Transverse colon (tissue), 3 donors: ENCODE results near the gene MT1HL1.

ENCODE experiments used
- CTCF ChIP-seq, 5 experiments: fragments of 200-600 bp in 3 of 5; fragments of 450-650 bp in 2 of 5; sonication (generic) in 3 of 5; IDR thresholded peaks; 1 replicate in 2 of 5; 2 replicates in 3 of 5; pipeline ENCODE4 v1.5.1; 2016 to 2017; ENCODE audit warnings: antibody characterized with exemption in 5 of 5, inconsistent platforms in 3 of 5, mild to moderate bottlenecking in 2 of 5, moderate library complexity in 1 of 5
- POLR2A ChIP-seq: fragments of 450-650 bp; IDR thresholded peaks from one replicate; pipeline ENCODE4 v1.6.1; 2016; ENCODE audit warnings: antibody characterized with exemption, mild to moderate bottlenecking, moderate library complexity

GRCh38 chr1:236983818-236984217 lies 20.4 kb downstream of the MT1HL1 start:
- TF ChIP-seq CTCF (IDR thresholded peaks at IDR 0.05) (no peak), POLR2A (no peak)
